NCI-H2107 (cell line): ENCODE data around the gene CKB.

Source experiments
- DNase-seq: peaks from one replicate; lab custom pipeline; 2025; lab: John Stamatoyannopoulos, UW

CKB gene

GRCh38 chr14:103537175-103537990, 14.8 kb upstream of the CKB start:
- DNase-seq = no peak

DNA sequence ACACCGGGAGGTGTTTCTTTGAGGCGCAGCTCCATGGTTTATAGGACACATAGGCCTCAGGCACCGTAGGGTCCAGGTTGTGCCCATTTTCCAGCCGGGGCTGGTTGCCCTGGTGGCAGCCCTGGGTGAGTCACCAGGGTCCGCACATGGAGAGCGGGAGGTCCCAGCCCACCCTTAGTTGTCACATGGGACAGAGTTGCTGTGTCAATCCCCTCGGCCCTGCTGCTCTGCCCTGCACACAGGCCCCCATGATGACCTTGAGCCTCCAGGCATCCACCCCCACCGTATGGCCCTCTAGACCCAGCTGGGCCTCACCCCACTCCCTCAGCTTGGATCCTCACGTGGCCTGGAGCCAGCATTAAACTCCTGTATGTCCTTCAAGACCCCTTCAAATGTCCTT, 14.1 kb upstream of the CKB start:
- DNase-seq = no peak

GRCh38 chr14:103535891-103536565, 13.4 kb upstream of the CKB start:
- DNase-seq = no peak

DNA sequence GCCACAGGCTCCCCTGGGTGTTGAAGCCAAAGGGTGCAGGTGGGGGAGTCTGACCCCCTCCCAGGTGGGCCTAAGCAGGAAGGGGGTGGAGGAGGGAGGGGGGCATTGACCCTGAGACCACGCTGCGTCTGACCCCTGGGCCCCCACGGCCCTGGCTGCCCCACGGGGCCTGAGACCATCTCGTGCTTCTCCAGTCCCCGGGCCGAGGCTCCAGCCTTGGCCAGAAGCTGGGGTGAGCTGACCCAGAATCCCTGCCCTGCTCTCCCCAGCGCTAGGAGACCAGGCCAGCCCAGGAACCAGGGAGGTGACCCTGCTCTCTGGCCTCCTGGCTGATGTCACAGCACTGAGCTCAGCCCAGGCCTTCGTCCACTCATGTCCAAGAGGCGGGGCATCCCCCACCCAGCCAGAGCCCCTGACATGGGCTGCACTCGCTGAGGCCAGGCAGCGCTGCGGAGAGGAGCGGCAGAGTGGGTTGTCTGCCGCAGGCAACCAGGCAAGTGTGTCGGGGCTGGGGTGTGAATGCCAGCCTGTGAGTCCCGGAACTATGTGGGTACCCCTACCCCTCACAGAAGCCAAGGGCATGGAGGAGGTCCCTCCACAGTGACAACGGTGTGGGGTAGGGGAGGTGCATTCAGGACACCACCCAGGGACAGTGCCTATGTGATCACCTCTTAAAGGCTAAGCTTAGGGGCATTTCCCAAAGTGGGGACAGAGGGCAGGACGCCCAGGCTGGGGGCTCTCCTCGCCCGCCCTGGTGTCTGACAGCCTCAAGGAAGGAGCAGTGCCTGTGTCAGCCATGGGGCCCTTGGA, 12.7 kb upstream of the CKB start:
- DNase-seq = no peak

DNA sequence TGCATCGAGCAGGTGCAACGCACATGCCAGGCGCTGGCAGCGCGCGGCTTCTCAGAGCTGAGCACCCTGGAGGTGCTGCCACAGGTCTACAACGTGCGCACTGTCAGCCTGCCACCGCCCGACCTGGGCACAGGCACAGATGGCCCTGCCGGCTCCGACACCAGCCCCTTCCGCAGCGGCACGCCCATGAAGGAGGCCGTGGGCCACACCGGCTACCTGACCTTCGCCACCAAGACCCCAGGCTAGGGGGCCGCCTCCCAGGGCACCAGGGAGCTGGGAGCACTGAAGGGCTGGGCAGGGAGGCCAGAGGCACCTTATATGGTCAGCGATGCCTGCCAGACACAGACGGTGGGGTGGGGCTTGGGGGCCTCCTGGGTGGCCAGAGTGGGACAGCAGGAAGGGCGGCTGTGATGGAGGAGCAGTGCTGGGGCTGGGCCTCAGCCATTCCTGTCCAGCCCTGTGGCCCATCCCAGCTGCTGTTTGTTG, 12.0 kb upstream of the CKB start:
- no peak for DNase-seq

DNA sequence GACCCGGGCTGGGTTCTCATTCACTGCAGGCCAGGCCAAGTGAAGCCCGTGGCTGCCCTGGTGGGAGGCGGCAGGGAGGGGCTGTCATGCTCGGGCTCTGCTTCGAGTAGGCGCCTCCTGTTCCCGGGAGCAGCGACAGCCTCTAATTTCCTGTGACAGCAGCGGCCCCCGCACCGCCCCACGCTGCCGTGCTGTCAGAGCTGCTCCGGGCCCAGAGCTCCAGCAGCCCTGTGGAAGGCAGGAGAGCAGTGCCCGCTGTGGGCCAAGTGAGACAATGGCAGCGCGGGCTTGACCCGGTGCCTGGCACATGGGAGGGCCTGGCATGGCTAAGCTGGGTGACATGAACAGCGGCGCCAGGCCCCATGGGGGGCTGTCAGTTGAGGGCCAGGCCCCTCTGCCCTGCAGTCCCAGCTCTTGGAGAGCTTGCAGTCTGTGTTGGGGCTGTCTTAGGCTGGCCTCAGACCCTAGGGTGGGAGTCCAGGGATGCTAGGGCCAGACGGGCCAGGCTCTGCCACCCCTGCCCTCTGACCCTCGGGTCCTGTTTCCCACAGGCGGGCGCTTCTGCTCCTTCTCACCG, 11.5 kb upstream of the CKB start:
- DNase-seq = no peak

- DNase-seq = no peak
These were observed 10.7 kb upstream of the CKB start for GRCh38 chr14:103533137-103533998.

DNA sequence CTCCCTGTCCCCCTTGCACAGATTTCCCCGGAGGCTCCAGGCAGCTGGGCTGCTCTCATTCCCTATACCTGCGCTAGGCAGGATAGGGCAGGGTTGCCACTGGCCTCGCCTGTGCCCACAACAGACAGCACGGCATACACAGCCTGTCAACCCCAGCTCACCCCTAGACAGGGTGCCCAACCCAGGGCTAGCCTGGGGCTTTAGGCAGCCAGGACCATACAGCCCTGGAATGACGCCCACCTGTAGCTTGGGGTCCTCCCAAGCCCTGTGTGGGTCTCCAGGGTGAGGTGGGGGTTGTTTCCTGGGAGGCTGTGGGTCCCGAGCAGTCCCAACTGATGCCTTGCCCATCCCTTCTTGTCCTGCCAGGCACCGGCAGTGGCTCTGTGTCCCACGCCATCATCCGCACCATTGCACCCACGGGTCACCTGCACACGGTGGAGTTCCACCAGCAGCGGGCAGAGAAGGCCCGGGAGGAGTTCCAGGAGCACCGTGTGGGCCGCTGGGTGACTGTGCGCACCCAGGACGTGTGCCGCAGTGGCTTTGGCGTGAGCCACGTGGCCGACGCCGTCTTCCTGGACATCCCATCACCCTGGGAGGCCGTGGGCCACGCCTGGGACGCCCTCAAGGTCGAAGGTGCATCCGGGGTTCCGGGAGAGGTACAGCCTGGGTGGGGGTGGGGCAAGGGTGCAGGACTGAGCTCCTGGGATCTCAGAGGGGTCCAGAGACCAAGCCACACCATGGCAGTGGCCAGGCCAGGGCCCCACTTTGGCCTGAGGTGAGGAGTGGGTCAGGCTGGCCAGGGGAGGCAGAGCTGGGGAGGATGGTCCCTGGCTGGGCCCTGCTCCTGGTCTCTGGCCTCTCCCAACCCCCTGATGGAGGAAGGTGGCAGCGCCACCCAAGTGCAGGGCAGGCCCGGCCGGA, 9.8 kb upstream of the CKB start:
- no peak for DNase-seq

GRCh38 chr14:103531421-103532215, 9.0 kb upstream of the CKB start:
- no peak for DNase-seq

DNA sequence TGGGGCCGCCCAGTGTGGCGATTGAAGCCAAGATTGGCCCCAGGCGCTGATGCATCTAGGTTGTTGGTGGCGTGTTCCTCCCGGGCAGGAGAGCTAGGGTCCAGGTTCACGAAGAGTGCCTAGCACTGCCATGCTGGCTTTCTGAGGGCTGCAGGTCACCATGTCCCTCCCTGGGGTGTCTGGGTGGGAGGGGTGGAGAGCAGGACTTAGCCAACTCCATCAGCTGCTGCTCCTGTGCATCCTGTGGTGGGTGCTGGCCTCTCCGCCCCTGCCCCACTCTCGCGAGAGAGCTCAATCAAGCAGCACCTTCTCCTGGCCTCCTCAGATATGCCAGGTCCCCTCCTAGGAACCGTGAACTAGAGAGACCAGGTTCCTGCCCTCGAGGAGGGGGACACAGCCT, 8.2 kb upstream of the CKB start:
- no peak for DNase-seq

- DNase-seq = no peak
These were observed 7.8 kb upstream of the CKB start for GRCh38 chr14:103530390-103530789.

- no peak for DNase-seq
These were observed 7.0 kb upstream of the CKB start for GRCh38 chr14:103529383-103530365.

DNA sequence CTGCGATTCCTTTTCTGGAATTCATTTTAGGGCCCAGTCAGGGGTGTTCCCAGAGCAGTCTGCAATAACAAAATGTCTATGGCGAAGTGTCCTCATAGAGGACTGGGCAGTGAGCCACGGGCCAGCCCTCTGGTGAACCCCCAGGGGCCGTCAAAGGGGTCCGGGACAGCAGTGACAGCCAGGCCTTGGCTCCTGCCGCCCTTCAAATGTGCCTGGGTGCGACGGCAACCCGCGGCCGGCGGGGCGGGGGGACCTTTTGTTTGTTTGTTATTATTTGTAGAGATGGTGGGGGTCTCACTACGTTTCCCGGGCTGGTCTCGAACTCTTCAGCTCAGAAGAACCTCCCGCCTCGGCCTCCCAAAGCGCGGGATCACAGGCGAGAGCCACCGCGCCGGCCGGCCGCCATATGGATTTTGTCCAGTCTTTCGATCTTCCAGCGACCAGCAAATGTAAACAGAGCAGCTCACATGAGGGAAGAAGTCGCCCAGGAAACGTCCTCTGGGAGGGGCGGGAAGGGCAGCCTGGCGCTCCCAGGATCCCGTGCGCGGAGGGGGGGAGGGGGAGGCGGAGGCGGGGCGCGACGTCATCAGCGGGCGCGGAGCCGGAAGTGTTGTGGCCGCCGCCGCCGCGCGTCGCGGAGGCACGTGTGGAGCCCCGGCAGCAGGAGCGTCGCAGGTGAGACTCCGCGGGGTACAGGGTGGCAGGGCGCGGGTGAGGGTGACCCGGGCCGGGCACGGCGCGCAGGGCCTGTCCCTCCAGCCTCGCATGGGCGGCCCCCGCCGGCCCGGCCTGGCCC, 6.2 kb upstream of the CKB start, which contains the start of gene TRMT61A:
TSS of gene TRMT61A (plus strand) at position 610 of the 796 bp plus-strand sequence. CDS start 783 bp downstream, outside the sequence.
- DNase-seq = peak; percentile 95

GRCh38 chr14:103528146-103528586, 5.5 kb upstream of the CKB start:
- no peak for DNase-seq

GRCh38 chr14:103527408-103528145, 4.9 kb upstream of the CKB start:
- no peak for DNase-seq

DNA sequence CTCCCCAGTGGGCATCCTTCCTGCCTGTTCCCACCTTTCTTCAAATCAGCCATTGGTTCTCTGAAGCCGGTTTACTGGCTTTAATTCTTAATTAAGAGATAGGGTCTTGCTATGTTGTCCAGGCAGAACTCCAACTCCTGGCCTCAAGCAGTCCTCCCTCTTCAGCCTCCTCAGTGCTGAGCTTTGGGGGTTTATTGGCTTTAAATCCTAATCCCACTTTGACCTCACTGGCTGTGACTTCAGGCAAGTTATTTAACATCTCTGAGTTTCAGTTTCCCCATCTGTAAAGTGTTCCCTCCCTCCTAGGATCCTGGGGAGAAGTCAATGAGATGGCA, 4.3 kb upstream of the CKB start:
- no peak for DNase-seq
